DOHH2 (cell line): Measurements from ENCODE around the gene TNNT2.

Source experiments
- CTCF ChIP-seq: fragments of 200-600 bp; sonication (generic); IDR thresholded peaks from one replicate; pipeline ENCODE4 v1.5.1; 2014; ENCODE audit warnings: antibody characterized with exemption, mild to moderate bottlenecking, low read depth, low read length; ENCODE audit not compliant: poor library complexity, severe bottlenecking
- EZH2phosphoT487 ChIP-seq: fragments of 200-600 bp; sonication (generic); IDR thresholded peaks from 2 replicates; pipeline ENCODE4 v1.6.1; 2017; ENCODE audit warnings: borderline replicate concordance, mild to moderate bottlenecking, antibody characterized with exemption, low read length, moderate library complexity, mixed read lengths

- TF ChIP-seq CTCF (no peak), EZH2phosphoT487 (no peak)
Observed at GRCh38 chr1:201326710-201327109, 50.8 kb downstream of the TNNT2 start.
